Neural progenitor cell (in vitro differentiated cells): Measurements from ENCODE around the gene SMIM1.

Experiments used
- CTCF ChIP-seq: fragments of 200-600 bp; sonication (generic); IDR thresholded peaks from 2 replicates; pipeline ENCODE4 v1.5.1; 2017; ENCODE audit warnings: antibody characterized with exemption, mild to moderate bottlenecking
- EZH2 ChIP-seq: fragments of 200-600 bp; sonication (generic); IDR thresholded peaks from 2 replicates; pipeline ENCODE4 v1.6.1; 2017; ENCODE audit warnings: antibody characterized with exemption, mild to moderate bottlenecking, moderate library complexity

- TF ChIP-seq CTCF (no peak), EZH2 (no peak)
These were observed 18.4 kb downstream of the SMIM1 start for GRCh38 chr1:3790952-3791351.
